GM12892 (cell line): Measurements from ENCODE around the gene RBM15.

ENCODE experiments used
- POLR2A ChIP-seq: IDR thresholded peaks from 2 replicates; pipeline ENCODE4 v1.6.1; 2011; ENCODE audit warnings: low read depth, low read length, control low read depth
- POLR2AphosphoS5 ChIP-seq: IDR thresholded peaks from 2 replicates; pipeline ENCODE4 v1.6.1; 2011; ENCODE audit warnings: low read depth, low read length, control low read depth

DNA sequence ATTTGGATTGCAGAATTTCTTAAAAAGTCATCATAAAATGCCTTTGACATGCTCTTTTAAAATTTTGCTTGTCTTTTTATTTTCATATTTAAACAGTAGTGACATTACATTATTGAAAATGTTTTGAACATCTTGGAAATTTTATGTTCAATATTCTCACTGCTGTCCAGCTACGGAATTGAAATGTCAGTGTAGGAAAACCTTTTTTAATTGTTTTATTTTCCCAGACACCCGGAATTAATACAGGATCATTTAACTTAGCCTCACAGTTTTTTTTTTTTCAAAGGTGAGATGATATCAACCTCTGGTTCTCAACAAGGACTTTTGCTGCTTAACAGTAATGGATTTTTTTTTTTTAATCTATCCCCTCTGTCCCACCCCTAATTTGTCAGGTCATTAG lies 4.1 kb downstream of the RBM15 start:
- TF ChIP-seq POLR2AphosphoS5 (no peak), POLR2A (no peak)
